ENCODE data around the gene NPRL2.

- no peak for TF ChIP-seq CTCF (IDR thresholded peaks at IDR 0.05; ENCODE audit: low read depth, low read length)
- TF ChIP-seq POLR2A (IDR thresholded peaks at IDR 0.05; ENCODE audit: extremely low read depth, insufficient read length) = no peak
- TF ChIP-seq MYC (IDR thresholded peaks at IDR 0.05; ENCODE audit: low read depth, low read length) = no peak
- TF ChIP-seq MAX (IDR thresholded peaks at IDR 0.05; ENCODE audit: low read depth, low read length) = no peak
Measured at GRCh38 chr3:50385754-50386153, 35.2 kb upstream of the NPRL2 start.
